CD4-positive, alpha-beta T cell treated with Interleukin-21 for 1 hour (primary cell): ENCODE data around the gene MAMDC2.
"Not testable (repeated sequence)": the region's sequence is repeated elsewhere in the genome, so short reads cannot be mapped to it uniquely, and the experiment has no call there.

Source experiments
- DNase-seq: peaks from one replicate; pipeline ENCODE4 v3.0.0-alpha.2; 2020

MAMDC2 gene

GRCh38 chr9:70043689-70044489 lies at the start of gene MAMDC2:
Gene MAMDC2, plus strand, starts transcription at chr9:70043848. Its CDS starts 350 bp downstream, at chr9:70044198.
- no peak for DNase-seq

GRCh38 chr9:69995846-69996245 lies 47.8 kb upstream of the MAMDC2 start:
- DNase-seq, result no peak

GRCh38 chr9:69996967-69997366 lies 46.7 kb upstream of the MAMDC2 start:
- DNase-seq, result no peak

DNA sequence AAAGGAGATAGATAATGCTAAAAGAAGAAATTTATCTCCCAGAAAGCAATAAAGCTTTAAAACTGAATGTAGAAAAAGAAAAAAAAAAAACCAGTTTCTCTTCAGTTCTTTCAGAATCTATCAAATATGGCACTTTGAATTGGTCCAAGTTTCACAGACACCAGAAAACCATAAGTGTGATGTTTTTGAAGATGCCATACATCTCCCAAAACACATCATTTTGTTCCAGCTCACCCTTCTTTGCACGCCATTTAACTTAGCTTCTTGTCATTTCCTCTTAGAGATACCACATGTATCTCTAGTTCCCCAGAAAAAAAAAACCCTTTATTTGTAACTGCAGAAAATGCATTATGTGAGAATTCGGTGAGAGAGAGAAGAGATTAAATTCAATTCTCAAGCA lies 46.1 kb upstream of the MAMDC2 start:
- no peak for DNase-seq

- no peak for DNase-seq
Measured at GRCh38 chr9:69999315-69999714, 44.3 kb upstream of the MAMDC2 start.

DNA sequence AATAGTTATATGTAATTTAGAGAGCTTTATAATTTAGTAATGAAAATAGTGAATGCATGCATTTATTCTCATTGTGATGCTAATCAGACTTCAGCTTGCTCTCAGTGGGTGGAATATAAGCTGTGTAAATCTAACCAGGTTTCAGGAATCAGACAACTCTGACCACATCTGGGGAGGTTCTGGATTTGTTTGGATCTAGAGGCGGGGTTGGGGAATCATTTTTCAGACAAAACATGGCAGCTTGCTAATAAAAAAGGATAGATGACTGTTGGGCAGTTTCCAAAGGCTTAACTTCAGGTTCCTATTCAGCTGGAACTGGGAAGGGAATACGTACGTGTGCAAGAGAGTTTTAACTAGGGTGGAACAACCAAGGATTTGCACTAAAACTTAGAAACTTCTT lies 43.2 kb upstream of the MAMDC2 start:
- no peak for DNase-seq

DNA sequence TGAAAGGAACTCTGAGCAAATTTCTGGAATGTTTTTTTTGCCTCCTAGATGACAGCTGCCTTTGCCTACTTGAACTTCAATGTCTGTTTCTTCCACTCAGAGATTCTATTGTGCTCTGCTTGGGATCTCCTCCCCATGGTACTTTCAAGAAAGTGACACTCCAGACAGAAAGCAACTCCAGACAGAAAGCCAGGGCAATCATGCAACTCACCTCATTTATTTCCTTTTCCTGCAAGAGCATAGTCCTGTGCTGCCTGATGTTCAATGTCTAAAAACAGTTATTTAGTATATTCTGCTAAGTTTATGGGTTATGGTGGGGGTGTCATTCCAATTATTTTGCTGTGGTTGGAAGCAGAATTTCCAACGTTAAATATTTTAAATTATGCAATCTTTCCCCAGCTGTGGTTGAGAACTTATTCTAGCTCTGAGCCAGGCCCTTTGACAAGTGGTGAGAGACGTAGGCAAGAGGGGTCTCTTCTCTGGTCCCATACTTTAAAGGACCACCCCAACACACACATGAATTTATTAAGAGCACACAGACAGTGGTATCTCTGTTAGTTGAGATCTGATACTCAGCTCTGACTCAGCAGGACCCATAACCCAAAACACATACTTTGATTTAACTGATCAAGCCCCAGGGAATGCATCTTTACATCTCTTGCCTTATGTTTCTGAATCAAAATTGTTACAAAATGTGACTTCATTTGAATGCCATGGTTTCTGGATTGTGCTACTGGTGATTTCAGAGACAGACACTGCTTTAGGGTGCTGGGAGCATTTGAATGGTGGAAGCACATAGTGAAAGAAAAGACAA lies 39.5 kb upstream of the MAMDC2 start:
- DNase-seq, result no peak

- no peak for DNase-seq
Measured at GRCh38 chr9:70006306-70006705, 37.3 kb upstream of the MAMDC2 start.

DNA sequence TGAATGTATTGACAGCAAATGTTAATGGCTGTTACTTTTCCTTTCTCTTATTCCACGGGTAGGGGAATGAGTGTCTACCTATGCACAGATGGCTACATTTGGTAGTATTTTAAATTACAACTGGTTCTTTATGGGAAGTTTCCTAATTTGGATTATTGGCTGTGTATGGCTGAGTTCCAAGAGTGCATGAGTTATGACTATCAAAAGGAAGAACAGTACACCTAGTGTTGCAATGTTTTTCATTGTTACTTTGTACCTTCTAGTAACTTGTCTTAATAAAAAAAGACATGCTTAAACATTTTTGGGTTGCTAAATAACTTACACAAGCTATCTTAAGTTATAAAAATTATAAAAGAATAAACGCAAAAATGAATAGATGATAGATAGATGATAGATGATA lies 35.8 kb upstream of the MAMDC2 start:
- no peak for DNase-seq

- DNase-seq, result no peak
Measured at GRCh38 chr9:70010015-70010414, 33.6 kb upstream of the MAMDC2 start.

- DNase-seq, result no peak
Measured at GRCh38 chr9:70011366-70011765, 32.3 kb upstream of the MAMDC2 start.

DNA sequence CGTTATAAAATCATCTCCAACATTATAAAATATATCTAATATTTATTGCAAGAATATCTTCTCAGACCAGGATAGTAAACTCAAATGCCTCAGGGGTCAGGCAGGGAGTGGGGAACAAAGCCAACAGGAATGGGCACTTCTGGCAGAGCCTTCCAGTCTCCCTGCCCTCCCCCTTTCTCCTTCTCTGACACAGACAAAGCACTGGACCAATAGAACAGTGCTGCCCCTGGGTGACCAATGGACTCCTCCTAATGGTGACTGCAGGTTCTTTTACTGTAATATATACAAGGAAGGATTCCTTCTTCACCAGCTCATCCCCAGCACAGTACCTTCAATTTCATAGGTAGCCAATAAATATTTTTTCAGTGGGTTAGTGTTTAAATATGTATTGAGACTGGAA lies 31.1 kb upstream of the MAMDC2 start:
- DNase-seq, result no peak

- no peak for DNase-seq
Measured at GRCh38 chr9:70013598-70014196, 30.0 kb upstream of the MAMDC2 start.

- no peak for DNase-seq
Measured at GRCh38 chr9:70015099-70015498, 28.5 kb upstream of the MAMDC2 start.

DNA sequence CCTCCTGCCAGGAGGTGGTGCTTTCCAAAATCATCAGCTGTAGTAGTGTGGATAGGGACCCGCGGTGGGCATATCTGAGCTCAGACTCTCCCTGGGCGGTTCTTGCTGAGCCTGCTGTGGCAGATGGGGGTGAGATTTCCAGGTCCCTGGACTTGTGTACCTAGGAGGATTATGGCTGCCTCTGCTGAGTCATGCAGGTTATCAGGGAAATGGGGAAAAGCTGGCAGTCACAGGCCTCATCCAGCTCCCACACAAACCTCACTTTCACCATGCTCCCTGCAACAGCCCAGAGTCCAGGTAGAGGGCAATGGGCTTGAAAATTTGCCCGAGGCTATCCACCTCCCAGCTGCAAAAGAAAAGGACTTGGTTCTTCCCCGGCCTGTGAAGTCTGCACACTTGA lies 23.4 kb upstream of the MAMDC2 start:
- no peak for DNase-seq

DNA sequence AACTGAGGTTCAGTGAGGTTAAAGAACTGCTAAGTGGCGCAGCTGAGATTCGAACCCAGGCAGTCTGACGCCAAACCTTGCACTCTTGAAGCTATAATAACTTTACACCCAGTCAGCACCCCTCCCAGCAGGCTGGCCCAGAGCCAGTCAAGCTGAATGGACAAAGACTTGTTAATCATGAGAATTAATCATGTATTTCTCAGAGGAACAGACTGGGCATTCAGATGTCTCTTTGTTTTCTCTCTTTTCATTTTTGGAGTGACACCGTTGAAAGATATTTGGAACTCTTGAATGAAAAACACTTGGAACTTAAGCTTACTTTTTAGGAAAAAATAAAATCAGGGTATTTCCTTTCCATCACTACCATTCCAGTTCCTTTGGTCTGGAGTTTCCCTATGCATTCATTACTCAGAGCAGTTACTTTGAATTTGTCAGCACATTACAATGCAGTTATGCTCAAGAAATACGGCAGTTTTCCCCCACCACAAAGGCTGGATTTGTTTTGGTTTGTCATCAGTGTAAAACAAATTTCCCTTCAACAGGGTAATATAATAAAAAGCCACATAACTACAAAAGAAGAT lies 22.6 kb upstream of the MAMDC2 start:
- no peak for DNase-seq

- DNase-seq, result no peak
Measured at GRCh38 chr9:70028287-70028686, 15.4 kb upstream of the MAMDC2 start.

DNA sequence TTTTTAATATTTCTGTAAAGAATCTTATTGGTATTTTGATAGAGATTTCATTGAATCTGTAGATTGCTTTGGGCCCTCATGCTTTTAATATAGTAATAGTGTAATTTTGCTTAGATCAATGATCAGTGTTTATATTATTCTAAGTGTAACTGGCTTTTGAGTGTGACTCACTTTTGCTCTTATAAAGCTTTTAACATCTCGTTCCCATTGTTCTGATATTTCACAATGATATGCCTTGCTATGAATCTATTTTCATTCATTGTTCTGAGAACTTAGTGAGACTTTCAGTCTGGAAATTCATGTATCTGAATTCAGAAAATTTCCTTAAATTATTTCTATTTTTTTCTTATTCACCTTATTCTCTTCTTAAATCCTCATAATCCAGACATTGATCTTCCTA lies 13.5 kb upstream of the MAMDC2 start:
- no peak for DNase-seq

DNA sequence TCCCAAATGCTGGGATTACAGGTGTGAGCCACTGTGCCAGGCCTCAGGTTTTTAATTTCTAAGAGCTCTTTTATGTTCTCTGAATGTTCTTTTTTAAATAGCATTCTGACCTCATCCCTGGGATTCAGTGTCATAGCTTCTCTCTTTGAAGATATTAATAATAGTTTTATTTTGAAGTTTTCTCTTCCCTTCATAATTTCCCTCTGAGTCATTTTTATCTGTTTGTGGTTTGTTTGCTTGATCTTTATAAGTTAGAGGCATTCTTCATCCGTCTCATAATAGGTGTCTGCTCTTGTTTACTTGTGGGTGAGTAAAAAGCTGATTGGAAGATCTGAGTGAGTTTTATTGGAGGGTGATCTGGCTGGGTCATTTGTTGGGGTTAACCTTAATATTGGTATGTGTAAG lies 12.5 kb upstream of the MAMDC2 start:
- DNase-seq, result no peak

- DNase-seq, result no peak
Measured at GRCh38 chr9:70034271-70034711, 9.4 kb upstream of the MAMDC2 start.

DNA sequence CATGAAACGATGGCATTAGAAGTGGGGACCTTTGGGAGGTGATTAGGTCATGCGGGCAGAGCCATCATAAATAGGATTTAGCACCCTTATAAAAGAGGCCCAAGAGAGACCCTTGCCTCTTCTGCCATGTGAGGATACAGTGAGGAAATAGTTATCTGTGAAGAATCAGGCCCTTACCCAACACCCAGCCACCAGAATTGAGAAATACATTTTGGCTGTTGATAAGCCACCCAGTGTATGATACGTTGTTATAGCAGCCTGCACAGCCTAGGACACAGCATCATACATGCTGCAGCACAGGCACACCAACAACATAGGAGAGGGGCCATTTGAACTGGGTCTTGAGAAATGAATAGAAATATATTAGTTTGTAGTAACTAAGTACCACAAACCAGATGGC lies 8.0 kb upstream of the MAMDC2 start:
- DNase-seq, result no peak

GRCh38 chr9:70036641-70037040 lies 7.0 kb upstream of the MAMDC2 start:
- no peak for DNase-seq

DNA sequence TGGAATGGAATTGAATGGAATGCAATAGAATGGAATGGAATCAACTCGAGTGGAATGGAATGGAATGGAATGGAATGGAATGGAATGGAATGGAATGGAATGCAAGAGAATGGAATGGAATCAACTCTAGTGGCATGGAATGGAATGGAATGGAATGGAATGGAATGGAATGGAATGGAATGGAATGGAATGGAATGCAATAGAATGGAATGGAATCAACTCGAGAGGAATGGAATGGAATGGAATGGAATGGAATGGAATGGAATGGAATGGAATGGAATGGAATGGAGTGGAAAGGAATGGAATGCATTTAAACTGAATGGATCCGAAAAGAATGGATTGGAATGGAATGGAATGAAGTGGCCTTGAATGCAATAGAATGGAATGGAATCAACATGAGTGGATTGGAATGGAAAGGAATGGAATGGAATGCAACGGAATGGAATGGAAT lies 5.5 kb upstream of the MAMDC2 start:
- not testable (repeated sequence) for DNase-seq
